A549 (cell line): ENCODE results near the gene HOXB7. TPM values are rescaled to one million over a fixed set of nuclear protein-coding genes. Genes with fewer than 3 reads are reported as not detected.

Experiments
- ATAC-seq, 2 experiments: fragments of 200-7000 bp in 1 of 2; fragments of >200 bp in 1 of 2; cut with Nextera tagmentation in 1 of 2; cut with Tn5 transposase in 1 of 2; 3 replicates each; pipeline versions ENCODE4 v1.8.0 to v1.9.1; 2018 to 2020; ENCODE audit warnings: mild to moderate bottlenecking in 1 of 2, moderate library complexity in 1 of 2
- CTCF ChIA-PET: fragments of 300-600 bp; sonication (Branson Sonifier 250); formaldehyde crosslinking; extraction: SDS; loops from one replicate; lab custom pipeline; 2021; ENCODE audit warnings: antibody characterized with exemption, inconsistent platforms; lab: Yijun Ruan, JAX
- POLR2A ChIA-PET: fragments of 350-600 bp; formaldehyde crosslinking; extraction: SDS; loops from one replicate; lab custom pipeline; 2021; ENCODE audit warnings: antibody characterized with exemption, inconsistent platforms; lab: Yijun Ruan, JAX
- DNase-seq, 2 experiments: peaks; one replicate each; pipeline versions ENCODE4 v3.0.0 to v3.0.0-alpha.2; 2011 to 2016; ENCODE audit warnings: low read depth in 1 of 2, low spot score in 1 of 2
- FAIRE-seq: peaks from 2 replicates; lab custom pipeline; 2011; peaks lifted over from hg19 to GRCh38; lab: Jason Lieb, UNC
- H3K27ac ChIP-seq, 2 experiments: fragments of >200 bp; sonication (Bioruptor Twin); formaldehyde crosslinking; 3 replicates each; pipeline ENCODE4 v1.5.1; 2016 to 2017
- H3K4me1 ChIP-seq: fragments of >200 bp; sonication (Bioruptor Twin); formaldehyde crosslinking; 3 replicates; pipeline ENCODE4 v1.6.1; 2016
- H3K4me2 ChIP-seq: fragments of >200 bp; sonication (Bioruptor Twin); formaldehyde crosslinking; 3 replicates; pipeline ENCODE4 v1.6.1; 2016
- H3K4me3 ChIP-seq: fragments of >200 bp; sonication (Bioruptor Twin); formaldehyde crosslinking; 3 replicates; pipeline ENCODE4 v1.5.1; 2016
- H3K9me3 ChIP-seq: fragments of >200 bp; sonication (Bioruptor Twin); formaldehyde crosslinking; 3 replicates; pipeline ENCODE4 v1.6.1; 2016
- BCL3 ChIP-seq: fragments of >200 bp; sonication (Bioruptor Twin); formaldehyde crosslinking; IDR thresholded peaks from 3 replicates; pipeline ENCODE4 v1.6.1; 2016
- CBX8 ChIP-seq: fragments of 200-600 bp; sonication (generic); IDR thresholded peaks from 2 replicates; pipeline ENCODE4 v1.6.1; 2016
- CTCF ChIP-seq: fragments of >200 bp; sonication (Bioruptor Twin); formaldehyde crosslinking; IDR thresholded peaks from 3 replicates; pipeline ENCODE4 v1.5.1; 2016
- ELK1 ChIP-seq: fragments of 150-350 bp; IDR thresholded peaks from 2 replicates; pipeline ENCODE4 v1.6.1; 2014; ENCODE audit warnings: low read depth, mild to moderate bottlenecking, low read length
- ESRRA ChIP-seq: fragments of 150-350 bp; IDR thresholded peaks from 2 replicates; pipeline ENCODE4 v1.6.1; 2014; ENCODE audit warnings: mild to moderate bottlenecking, low read length, borderline replicate concordance
- FOSL2 ChIP-seq, 2 experiments: fragments of 450-650 bp in 1 of 2; fragments of >200 bp in 1 of 2; sonication (Bioruptor Twin) in 1 of 2; formaldehyde crosslinking; IDR thresholded peaks; 2 replicates each; pipeline versions ENCODE4 v1.5.0 to v1.6.1; 2016 to 2020; ENCODE audit warnings: mild to moderate bottlenecking in 1 of 2, moderate library complexity in 1 of 2
- HOXB13 ChIP-seq: fragments of 250-450 bp; sonication (Bioruptor Pico); IDR thresholded peaks from 2 replicates; pipeline ENCODE4 v1.5.0; 2020; ENCODE audit warnings: low read depth, mild to moderate bottlenecking, moderate library complexity
- JUNB ChIP-seq: fragments of >200 bp; sonication (Bioruptor Twin); formaldehyde crosslinking; IDR thresholded peaks from 2 replicates; pipeline ENCODE4 v1.6.1; 2016
- KDM1A ChIP-seq: fragments of 200-600 bp; sonication (generic); IDR thresholded peaks from 2 replicates; pipeline ENCODE4 v1.6.1; 2016; ENCODE audit warnings: low read depth, mild to moderate bottlenecking
- MAX ChIP-seq: IDR thresholded peaks from 2 replicates; pipeline ENCODE4 v1.6.1; 2012
- MYC ChIP-seq: IDR thresholded peaks from 2 replicates; pipeline ENCODE4 v1.6.1; 2012; ENCODE audit warnings: mild to moderate bottlenecking, inconsistent platforms, low read length, improper control_type of control experiment, borderline replicate concordance
- NR3C1 ChIP-seq: fragments of >200 bp; sonication (Bioruptor Twin); formaldehyde crosslinking; IDR thresholded peaks from 3 replicates; pipeline ENCODE4 v1.6.1; 2017
- PHF8 ChIP-seq: fragments of 200-600 bp; sonication (generic); IDR thresholded peaks from 2 replicates; pipeline ENCODE4 v1.6.1; 2016; ENCODE audit warnings: low read depth, mild to moderate bottlenecking, antibody characterized with exemption, moderate library complexity, borderline replicate concordance
- POLR2A ChIP-seq: IDR thresholded peaks from 2 replicates; pipeline ENCODE4 v1.6.1; 2012; ENCODE audit warnings: mild to moderate bottlenecking, low read length
- RARB ChIP-seq: fragments of 250-450 bp; sonication (Bioruptor Pico); IDR thresholded peaks from 2 replicates; pipeline ENCODE4 v1.8.0; 2021; ENCODE audit warnings: mild to moderate bottlenecking, moderate library complexity
- REST ChIP-seq: fragments of 200-600 bp; sonication (generic); IDR thresholded peaks from 2 replicates; pipeline ENCODE4 v1.6.1; 2016; ENCODE audit warnings: antibody characterized with exemption, mild to moderate bottlenecking, moderate library complexity
- RNF2 ChIP-seq: fragments of 200-600 bp; sonication (generic); IDR thresholded peaks from 2 replicates; pipeline ENCODE4 v1.6.1; 2016; ENCODE audit warnings: low read depth, mild to moderate bottlenecking, antibody characterized with exemption, moderate library complexity, borderline replicate concordance
- SMC3 ChIP-seq: fragments of >200 bp; sonication (Bioruptor Twin); formaldehyde crosslinking; IDR thresholded peaks from 3 replicates; pipeline ENCODE4 v1.6.1; 2018; ENCODE audit warnings: inconsistent platforms
- TFCP2L1 ChIP-seq: fragments of 250-450 bp; sonication (Bioruptor Pico); IDR thresholded peaks from 2 replicates; pipeline ENCODE4 v1.5.0; 2021; ENCODE audit warnings: mild to moderate bottlenecking
- WGBS: methylation state at CpG from one replicate; pipeline ENCODE4 v1.1.6; 2017; ENCODE audit errors: missing lambda C conversion rate; 5-methylcytosine and 5-hydroxymethylcytosine counted together
- polyA plus RNA-seq, 4 experiments: library from polyadenylated mRNA; depleted of rRNA in 3 of 4; stranded (reverse); fragments of >200 nt; fragmentation: RNase III in 1 of 4; extraction: RNeasy Plus Mini Kit Qiagen cat#74134 plus additional on column Dnase treatment in 1 of 4; gene quantifications; 2 replicates in 3 of 4; 3 replicates in 1 of 4; pipeline ENCODE4 v1.2.3, GENCODE V29; 2011 to 2017

Gene HOXB7
- polyA plus RNA-seq, 2 of the 4 experiments (the other 2 are of a cell fraction), result 22.3 to 32.3 TPM

- POLR2A ChIA-PET, result interaction anchor here (0.6 to 0.9 kb wide), 2 partner anchors 16 to 559 kb away, joined by 5 read pairs; partner anchors contain the start of gene HOXB9
- Histone ChIP-seq H3K27ac (peak overlapping the region; percentile 52 to 92), H3K9me3 (no peaks in the 10 kb centered on the region), H3K4me1 (peaks cover 61% of the 10 kb centered on the region), H3K4me3 (peak overlapping the region; percentile 26), H3K4me2 (peak overlapping the region; percentile 68)
- ATAC-seq, result peak in 1 of 2 experiments; percentile 44; a peak in 3 of 6 replicates
- FAIRE-seq, result no peak
- CTCF ChIA-PET, result interaction anchor here (0.5 to 2.5 kb wide), 18 partner anchors 9 to 467 kb away, joined by 3 to 13 read pairs (median 4); partner anchors contain the start of gene HOXB9
- TF ChIP-seq RNF2 (no peak), TFCP2L1 (CRISPR knock-in tag) (no peak), RARB (CRISPR knock-in tag) (no peak), FOSL2 (IDR thresholded peaks at IDR 0.05) (no peak), FOSL2 (CRISPR knock-in tag; IDR thresholded peaks at IDR 0.05) (no peak), BCL3 (0 out of 3 replicates have a peak, but pooled peaks have one; percentile 12), KDM1A (no peak), POLR2A (peak; percentile 40), SMC3 (no peak), MAX (peak; percentile 73), HOXB13 (CRISPR knock-in tag) (no peak), REST (no peak), ELK1 (no peak), ESRRA (no peak), CBX8 (no peak), CTCF (peak; percentile 24; the same call in 2 of the 3 replicates), JUNB (no peak), NR3C1 (no peak), MYC (no peak), PHF8 (no peak)
- 72% methylated on average over 49 of the region's 58 CpGs for WGBS
- peak; percentile 55 to 81 for DNase-seq
These were observed 31.4 kb upstream of the HOXB7 start for GRCh38 chr17:48642059-48642842.
